K562 (cell line): ENCODE results near the gene RER1. TPM values are rescaled to one million over a fixed set of nuclear protein-coding genes. Genes with fewer than 3 reads are reported as not detected.

Source experiments
- FOXA3 ChIP-seq, 2 experiments: fragments of 450-650 bp in 1 of 2; sonication (generic) in 1 of 2; formaldehyde crosslinking; IDR thresholded peaks in 1 of 2; conservative IDR thresholded peaks in 1 of 2; 2 replicates each; pipeline versions ENCODE4 v1.4.0 to v1.8.0; 2020 to 2022; ENCODE audit warnings: mild to moderate bottlenecking in 2 of 2, missing genetic modification reagents in 1 of 2
- ZNF57 ChIP-seq: fragments of 450-650 bp; formaldehyde crosslinking; IDR thresholded peaks from 2 replicates; pipeline ENCODE4 v1.4.0; 2020; ENCODE audit warnings: mild to moderate bottlenecking, moderate library complexity
- ZNF740 ChIP-seq, 3 experiments: fragments of 200-800 bp in 1 of 3; sonication (Bioruptor generic) in 1 of 3; sonication (generic) in 1 of 3; formaldehyde crosslinking in 1 of 3; IDR thresholded peaks; 2 replicates each; pipeline versions ENCODE4 v1.6.1 to v1.8.0; 2016 to 2022; ENCODE audit warnings: mild to moderate bottlenecking in 2 of 3, missing compliant biosample characterization in 2 of 3, missing genetic modification characterization in 2 of 3, missing genetic modification reagents in 1 of 3
- polyA plus RNA-seq, 8 experiments: library from polyadenylated mRNA; depleted of rRNA in 4 of 8; stranded (reverse) in 5 of 8; unstranded in 3 of 8; fragments of >200 nt; fragmentation: Nextera tagmentation in 2 of 8; fragmentation: Illumina TruSeq in 1 of 8; extraction: Ambion mirVana in 2 of 8; extraction: Trizol in 1 of 8; gene quantifications; 2 replicates each; pipeline versions ENCODE4 v1.2.1 to v1.2.3, GENCODE V29; 2011 to 2014; ENCODE audit warnings: inconsistent platforms in 1 of 8, missing spikeins in 1 of 8
- total RNA-seq, 7 experiments: library from RNA; depleted of rRNA in 6 of 7; stranded (reverse); fragments of >200 nt in 6 of 7; fragmentation: Illumina TruSeq in 2 of 7; extraction: Trizol in 2 of 7; gene quantifications; 2 replicates each; pipeline versions ENCODE4 v1.2.1 to v1.2.3, GENCODE V29; 2011 to 2021; ENCODE audit warnings: low replicate concordance in 1 of 7
- TF ChIP-seq, protein P1 (sequence below): fragments of 250-450 bp; sonication (Bioruptor Pico); IDR thresholded peaks from 2 replicates; pipeline ENCODE4 v1.4.0; 2020; ENCODE audit warnings: borderline replicate concordance
- TF ChIP-seq, protein P2 (sequence below): fragments of 250-450 bp; sonication (Bioruptor Pico); IDR thresholded peaks from 2 replicates; pipeline ENCODE4 v1.8.0; 2021; ENCODE audit warnings: moderate library complexity, mild to moderate bottlenecking, inconsistent platforms
- TF ChIP-seq, protein P3 (sequence below): IDR thresholded peaks from 2 replicates; pipeline ENCODE4 v1.6.1; 2011; ENCODE audit warnings: borderline replicate concordance, low read depth, mild to moderate bottlenecking, moderate library complexity, low read length; ENCODE audit not compliant: insufficient read depth, poor library complexity, severe bottlenecking

Gene RER1
- total and polyA plus RNA-seq, 9 of the 15 experiments (the other 6 are each of a cell fraction or from before 2014, with no cell fraction given): 19.6 to 354 (median 183) TPM

DNA sequence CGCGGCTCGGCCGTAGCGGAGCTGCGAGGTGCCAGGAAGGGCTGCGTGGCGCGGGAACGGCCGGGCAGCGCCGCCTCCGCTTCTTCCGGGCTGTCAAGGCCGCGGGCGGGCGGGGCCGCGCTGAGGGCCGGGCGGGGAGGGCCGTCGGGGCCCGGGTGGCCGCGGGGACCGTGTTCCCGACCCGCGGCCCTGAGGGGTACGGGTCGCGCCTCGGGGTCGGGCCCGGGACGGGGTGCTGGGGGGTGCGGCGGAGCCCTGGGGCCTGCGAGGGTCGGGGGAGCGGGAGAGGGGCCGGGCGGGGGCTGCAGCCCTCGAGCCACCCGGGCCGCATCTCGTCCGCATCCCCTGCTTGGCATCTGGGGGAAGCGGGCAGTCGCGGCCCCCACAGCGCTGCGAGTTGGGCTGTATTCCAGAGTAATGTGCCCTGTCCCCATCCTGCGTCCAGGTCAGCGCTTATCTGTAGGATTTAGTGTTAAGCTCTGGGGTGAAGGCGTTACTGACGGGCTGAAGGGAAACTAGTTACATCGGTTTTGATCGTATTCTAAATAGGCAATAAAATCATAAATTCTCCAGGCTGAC, 379 bp downstream of the RER1 start (continued):
- no peak for TF ChIP-seq FOXA3 (CRISPR knock-in tag; conservative IDR thresholded peaks at IDR 0.05 in 1 of 2, IDR thresholded peaks at IDR 0.05 in 1 of 2)
- TF ChIP-seq, protein P1, sequence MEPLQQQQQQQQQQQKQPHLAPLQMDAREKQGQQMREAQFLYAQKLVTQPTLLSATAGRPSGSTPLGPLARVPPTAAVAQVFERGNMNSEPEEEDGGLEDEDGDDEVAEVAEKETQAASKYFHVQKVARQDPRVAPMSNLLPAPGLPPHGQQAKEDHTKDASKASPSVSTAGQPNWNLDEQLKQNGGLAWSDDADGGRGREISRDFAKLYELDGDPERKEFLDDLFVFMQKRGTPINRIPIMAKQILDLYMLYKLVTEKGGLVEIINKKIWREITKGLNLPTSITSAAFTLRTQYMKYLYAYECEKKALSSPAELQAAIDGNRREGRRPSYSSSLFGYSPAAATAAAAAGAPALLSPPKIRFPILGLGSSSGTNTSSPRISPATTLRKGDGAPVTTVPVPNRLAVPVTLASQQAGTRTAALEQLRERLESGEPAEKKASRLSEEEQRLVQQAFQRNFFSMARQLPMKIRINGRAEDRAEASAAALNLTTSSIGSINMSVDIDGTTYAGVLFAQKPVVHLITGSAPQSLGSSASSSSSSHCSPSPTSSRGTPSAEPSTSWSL (CRISPR knock-in tag): no peak
- TF ChIP-seq, protein P2, sequence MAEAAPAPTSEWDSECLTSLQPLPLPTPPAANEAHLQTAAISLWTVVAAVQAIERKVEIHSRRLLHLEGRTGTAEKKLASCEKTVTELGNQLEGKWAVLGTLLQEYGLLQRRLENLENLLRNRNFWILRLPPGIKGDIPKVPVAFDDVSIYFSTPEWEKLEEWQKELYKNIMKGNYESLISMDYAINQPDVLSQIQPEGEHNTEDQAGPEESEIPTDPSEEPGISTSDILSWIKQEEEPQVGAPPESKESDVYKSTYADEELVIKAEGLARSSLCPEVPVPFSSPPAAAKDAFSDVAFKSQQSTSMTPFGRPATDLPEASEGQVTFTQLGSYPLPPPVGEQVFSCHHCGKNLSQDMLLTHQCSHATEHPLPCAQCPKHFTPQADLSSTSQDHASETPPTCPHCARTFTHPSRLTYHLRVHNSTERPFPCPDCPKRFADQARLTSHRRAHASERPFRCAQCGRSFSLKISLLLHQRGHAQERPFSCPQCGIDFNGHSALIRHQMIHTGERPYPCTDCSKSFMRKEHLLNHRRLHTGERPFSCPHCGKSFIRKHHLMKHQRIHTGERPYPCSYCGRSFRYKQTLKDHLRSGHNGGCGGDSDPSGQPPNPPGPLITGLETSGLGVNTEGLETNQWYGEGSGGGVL (CRISPR knock-in tag): no peak
- TF ChIP-seq ZNF57: no peak
- TF ChIP-seq, protein P3, sequence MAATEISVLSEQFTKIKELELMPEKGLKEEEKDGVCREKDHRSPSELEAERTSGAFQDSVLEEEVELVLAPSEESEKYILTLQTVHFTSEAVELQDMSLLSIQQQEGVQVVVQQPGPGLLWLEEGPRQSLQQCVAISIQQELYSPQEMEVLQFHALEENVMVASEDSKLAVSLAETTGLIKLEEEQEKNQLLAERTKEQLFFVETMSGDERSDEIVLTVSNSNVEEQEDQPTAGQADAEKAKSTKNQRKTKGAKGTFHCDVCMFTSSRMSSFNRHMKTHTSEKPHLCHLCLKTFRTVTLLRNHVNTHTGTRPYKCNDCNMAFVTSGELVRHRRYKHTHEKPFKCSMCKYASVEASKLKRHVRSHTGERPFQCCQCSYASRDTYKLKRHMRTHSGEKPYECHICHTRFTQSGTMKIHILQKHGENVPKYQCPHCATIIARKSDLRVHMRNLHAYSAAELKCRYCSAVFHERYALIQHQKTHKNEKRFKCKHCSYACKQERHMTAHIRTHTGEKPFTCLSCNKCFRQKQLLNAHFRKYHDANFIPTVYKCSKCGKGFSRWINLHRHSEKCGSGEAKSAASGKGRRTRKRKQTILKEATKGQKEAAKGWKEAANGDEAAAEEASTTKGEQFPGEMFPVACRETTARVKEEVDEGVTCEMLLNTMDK: no peak
- peak; percentile 1; the same call in 1 of the 2 replicates for TF ChIP-seq ZNF740 (CRISPR knock-in tag; IDR thresholded peaks at IDR 0.05)
- no peak for TF ChIP-seq ZNF740 (tag; IDR thresholded peaks at IDR 0.05)
